Mesothelial cell of epicardium (in vitro differentiated cells): ENCODE measurements around the gene WDR70. TPM values are rescaled to one million over a fixed set of nuclear protein-coding genes. Genes with fewer than 3 reads are reported as not detected.
A peak's percentile ranks its signal among the peaks of the same experiment; 100 is the strongest.
"Not testable (repeated sequence)": the region's sequence is repeated elsewhere in the genome, so short reads cannot be mapped to it uniquely, and the experiment has no call there.

Experiments used
- DNase-seq, 2 experiments: peaks; one replicate each; pipeline ENCODE4 v3.0.0; 2021; ENCODE audit warnings: low spot score in 2 of 2; ENCODE audit not compliant: unreplicated experiment in 2 of 2
- H3K27ac Mint-ChIP-seq: 2 replicates; pipeline ENCODE4 v1.8.0; 2021; ENCODE audit warnings: mixed read lengths
- H3K27me3 Mint-ChIP-seq: 2 replicates; pipeline ENCODE4 v1.8.0; 2021; ENCODE audit warnings: low read depth, mixed read lengths
- H3K36me3 Mint-ChIP-seq: 2 replicates; pipeline ENCODE4 v1.8.0; 2021; ENCODE audit warnings: mixed read lengths
- H3K4me1 Mint-ChIP-seq: 2 replicates; pipeline ENCODE4 v1.8.0; 2021; ENCODE audit warnings: mixed read lengths
- H3K4me3 Mint-ChIP-seq: 2 replicates; pipeline ENCODE4 v1.8.0; 2021; ENCODE audit warnings: mild to moderate bottlenecking, moderate library complexity, mixed read lengths
- H3K9me3 Mint-ChIP-seq: 2 replicates; pipeline ENCODE4 v1.8.0; 2021; ENCODE audit warnings: mixed read lengths
- CTCF ChIP-seq: fragments of 200-600 bp; sonication (generic); IDR thresholded peaks from one replicate; pipeline ENCODE4 v1.5.0; 2021; ENCODE audit warnings: antibody characterized with exemption; ENCODE audit not compliant: unreplicated experiment
- total RNA-seq: library from RNA; stranded (reverse); gene quantifications from 3 replicates; pipeline ENCODE4 v1.2.1, GENCODE V29; 2021

WDR70 gene
- total RNA-seq, 1 donor from 2014 or later: 47.8 TPM

GRCh38 chr5:37641933-37642332 lies 262.8 kb downstream of the WDR70 start:
- Mint-ChIP-seq H3K4me3 (no peak overlapping the region), H3K36me3 (peaks cover 35% of the 10 kb centered on the region), H3K9me3 (peaks cover 39% of the 10 kb centered on the region), H3K27me3 (no peaks in the 10 kb centered on the region), H3K27ac (peak overlapping the region; percentile 11), H3K4me1 (peaks cover 18% of the 10 kb centered on the region)
- no peak for TF ChIP-seq CTCF
- no peak for DNase-seq

GRCh38 chr5:37645707-37646106 lies 266.6 kb downstream of the WDR70 start:
- peaks cover 6% of the 10 kb centered on the region for H3K4me1 Mint-ChIP-seq
- no peak overlapping the region for H3K4me3 Mint-ChIP-seq
- no peaks in the 10 kb centered on the region for H3K27me3 Mint-ChIP-seq
- H3K9me3 Mint-ChIP-seq: peaks cover 59% of the 10 kb centered on the region
- DNase-seq: no peak
- peaks cover 43% of the 10 kb centered on the region for H3K36me3 Mint-ChIP-seq
- no peak for TF ChIP-seq CTCF
- H3K27ac Mint-ChIP-seq: no peak overlapping the region

- Mint-ChIP-seq H3K36me3 (peaks cover 58% of the 10 kb centered on the region), H3K9me3 (peaks cover 50% of the 10 kb centered on the region)
- not testable (repeated sequence) for H3K27me3 Mint-ChIP-seq, H3K4me1 Mint-ChIP-seq, H3K4me3 Mint-ChIP-seq, DNase-seq, H3K27ac Mint-ChIP-seq
Observed at GRCh38 chr5:37654566-37654965, 275.4 kb downstream of the WDR70 start.

- Mint-ChIP-seq H3K27ac (no peak overlapping the region), H3K9me3 (peaks cover 37% of the 10 kb centered on the region), H3K27me3 (no peaks in the 10 kb centered on the region), H3K4me1 (peaks cover 10% of the 10 kb centered on the region), H3K4me3 (no peak overlapping the region), H3K36me3 (peaks cover 43% of the 10 kb centered on the region)
- no peak for DNase-seq
- no peak for TF ChIP-seq CTCF
Observed at GRCh38 chr5:37657046-37657445, 277.9 kb downstream of the WDR70 start.

- Mint-ChIP-seq H3K4me3 (no peak overlapping the region), H3K36me3 (peaks cover 29% of the 10 kb centered on the region), H3K27me3 (no peaks in the 10 kb centered on the region), H3K27ac (no peak overlapping the region), H3K9me3 (peaks cover 23% of the 10 kb centered on the region), H3K4me1 (peaks cover 20% of the 10 kb centered on the region)
- no peak for DNase-seq
- no peak for TF ChIP-seq CTCF
Observed at GRCh38 chr5:37658440-37658839, 279.3 kb downstream of the WDR70 start.

- no peak overlapping the region for H3K4me3 Mint-ChIP-seq
- H3K4me1 Mint-ChIP-seq: peaks cover 23% of the 10 kb centered on the region
- H3K36me3 Mint-ChIP-seq: peaks cover 11% of the 10 kb centered on the region
- no peak for TF ChIP-seq CTCF
- H3K27ac Mint-ChIP-seq: no peak overlapping the region
- H3K9me3 Mint-ChIP-seq: peaks cover 4% of the 10 kb centered on the region
- DNase-seq: no peak
- H3K27me3 Mint-ChIP-seq: peaks cover 1% of the 10 kb centered on the region
Observed at GRCh38 chr5:37660319-37660718, 281.2 kb downstream of the WDR70 start.
